ENCODE data around the gene OTUB1.
A peak's percentile ranks its signal among the peaks of the same experiment; 100 is the strongest.
"Not testable (repeated sequence)": the region's sequence is repeated elsewhere in the genome, so short reads cannot be mapped to it uniquely, and the experiment has no call there.

The OTUB1 gene

GRCh38 chr11:63958008-63958407 lies 28.2 kb upstream of the OTUB1 start:
- H2BK5ac ChIP-seq (ENCODE audit: low read length) = no peak overlapping the region
- no peak overlapping the region for H3K27ac ChIP-seq (replicated peaks; ENCODE audit: low read length)
- H3K79me1 ChIP-seq (ENCODE audit: low read depth, low read length) = peaks cover 2% of the 10 kb centered on the region
- H3K14ac ChIP-seq (ENCODE audit: low read length) = no peak overlapping the region
- H2BK120ac ChIP-seq (ENCODE audit: low read depth, low read length) = no peak overlapping the region
- no peak overlapping the region for H4K91ac ChIP-seq (ENCODE audit: low read depth, low read length, poor library complexity)
- no peak overlapping the region for H2AK5ac ChIP-seq (ENCODE audit: low read depth, low read length)
- H3K4me2 ChIP-seq (ENCODE audit: insufficient read depth, low read length, poor library complexity, severe bottlenecking) = no peak overlapping the region
- no peak overlapping the region for H4K8ac ChIP-seq (ENCODE audit: low read depth, low read length)
- no peak for DNase-seq (ENCODE audit: low spot score)
- no peak overlapping the region for H3K18ac ChIP-seq (ENCODE audit: low read length)
- WGBS, 2 donors (ENCODE audit: extremely low coverage in 2 of 2, insufficient read length in 2 of 2, insufficient replicate concordance in 1 of 2) = no CpG with 5 or more reads among the region's 5 CpGs
- no peak overlapping the region for H3K4me3 ChIP-seq (ENCODE audit: low read length in 2 of 2)
- H3K36me3 ChIP-seq (replicated peaks in 1 of 2; ENCODE audit: control insufficient read depth in 2 of 2, insufficient read depth in 2 of 2, low read length in 2 of 2) = peaks cover 32 to 49% of the 10 kb centered on the region in 2 donors
- H3K23ac ChIP-seq (ENCODE audit: low read depth, low read length, poor library complexity) = no peak overlapping the region
- no peak overlapping the region for H2BK12ac ChIP-seq (ENCODE audit: low read length)
- no peak overlapping the region for H3K9ac ChIP-seq (ENCODE audit: low read depth, low read length, poor library complexity)
- H2BK15ac ChIP-seq (ENCODE audit: low read length) = no peak overlapping the region
- no peak overlapping the region for H3K4ac ChIP-seq (ENCODE audit: low read length)
- no peaks in the 10 kb centered on the region for H3K27me3 ChIP-seq (ENCODE audit: control insufficient read depth in 3 of 3, insufficient read depth in 3 of 3, low read depth in 1 of 3, low read length in 3 of 3)
- peaks cover 2 to 7% of the 10 kb centered on the region in 2 donors for H3K4me1 ChIP-seq (ENCODE audit: control insufficient read depth in 2 of 2, insufficient read depth in 1 of 2, low read depth in 1 of 2, low read length in 2 of 2)
- peaks cover 0 to 3% of the 10 kb centered on the region in 2 donors for H3K9me3 ChIP-seq (replicated peaks in 1 of 2; ENCODE audit: control insufficient read depth in 2 of 2, insufficient read depth in 1 of 2, low read depth in 1 of 2, low read length in 2 of 2)
- H2AFZ ChIP-seq (ENCODE audit: low read length) = no peak overlapping the region

GRCh38 chr11:63961608-63962412 lies 24.4 kb upstream of the OTUB1 start:
- Histone ChIP-seq H2BK5ac (ENCODE audit: low read length) (peak overlapping the region; percentile 60), H3K4me2 (ENCODE audit: insufficient read depth, low read length, poor library complexity, severe bottlenecking) (no peak overlapping the region), H2BK15ac (ENCODE audit: low read length) (no peak overlapping the region), H3K4me1 (ENCODE audit: control insufficient read depth in 2 of 2, insufficient read depth in 1 of 2, low read depth in 1 of 2, low read length in 2 of 2) (peaks cover 3 to 11% of the 10 kb centered on the region in 2 donors), H4K91ac (ENCODE audit: low read depth, low read length, poor library complexity) (no peak overlapping the region), H3K36me3 (replicated peaks in 1 of 2; ENCODE audit: control insufficient read depth in 2 of 2, insufficient read depth in 2 of 2, low read length in 2 of 2) (peaks cover 5 to 14% of the 10 kb centered on the region in 2 donors), H3K79me1 (ENCODE audit: low read depth, low read length) (peaks cover 2% of the 10 kb centered on the region), H2BK12ac (ENCODE audit: low read length) (no peak overlapping the region), H2AFZ (ENCODE audit: low read length) (no peak overlapping the region), H3K18ac (ENCODE audit: low read length) (peak overlapping the region; percentile 57), H3K4ac (ENCODE audit: low read length) (no peak overlapping the region), H3K27ac (replicated peaks; ENCODE audit: low read length) (no peak overlapping the region), H3K4me3 (ENCODE audit: low read length in 2 of 2) (peak overlapping the region in 1 of 2 donors; percentile 19), H3K14ac (ENCODE audit: low read length) (no peak overlapping the region), H3K27me3 (ENCODE audit: control insufficient read depth in 3 of 3, insufficient read depth in 3 of 3, low read depth in 1 of 3, low read length in 3 of 3) (no peaks in the 10 kb centered on the region), H3K23ac (ENCODE audit: low read depth, low read length, poor library complexity) (peak overlapping the region; percentile 91), H2AK5ac (ENCODE audit: low read depth, low read length) (no peak overlapping the region), H4K8ac (ENCODE audit: low read depth, low read length) (peak overlapping the region; percentile 43), H2BK120ac (ENCODE audit: low read depth, low read length) (no peak overlapping the region), H3K9me3 (replicated peaks in 1 of 2; ENCODE audit: control insufficient read depth in 2 of 2, insufficient read depth in 1 of 2, low read depth in 1 of 2, low read length in 2 of 2) (peaks cover 0 to 2% of the 10 kb centered on the region in 2 donors), H3K9ac (ENCODE audit: low read depth, low read length, poor library complexity) (no peak overlapping the region)
- WGBS, 2 donors (ENCODE audit: extremely low coverage in 2 of 2, insufficient read length in 2 of 2, insufficient replicate concordance in 1 of 2) = no CpG with 5 or more reads among the region's 19 CpGs
- DNase-seq (ENCODE audit: low spot score) = no peak

GRCh38 chr11:63963895-63964294 lies 22.3 kb upstream of the OTUB1 start:
- not testable (repeated sequence) for H3K18ac ChIP-seq (ENCODE audit: low read length); H2BK5ac ChIP-seq (ENCODE audit: low read length); H3K9me3 ChIP-seq (replicated peaks in 1 of 2; ENCODE audit: control insufficient read depth in 2 of 2, insufficient read depth in 1 of 2, low read depth in 1 of 2, low read length in 2 of 2); H3K4ac ChIP-seq (ENCODE audit: low read length); DNase-seq (ENCODE audit: low spot score); H4K8ac ChIP-seq (ENCODE audit: low read depth, low read length); H3K9ac ChIP-seq (ENCODE audit: low read depth, low read length, poor library complexity); H3K4me3 ChIP-seq (ENCODE audit: low read length in 2 of 2); H4K91ac ChIP-seq (ENCODE audit: low read depth, low read length, poor library complexity); H3K36me3 ChIP-seq (replicated peaks in 1 of 2; ENCODE audit: control insufficient read depth in 2 of 2, insufficient read depth in 2 of 2, low read length in 2 of 2); H3K4me2 ChIP-seq (ENCODE audit: insufficient read depth, low read length, poor library complexity, severe bottlenecking); H3K23ac ChIP-seq (ENCODE audit: low read depth, low read length, poor library complexity); H2BK12ac ChIP-seq (ENCODE audit: low read length); H2AK5ac ChIP-seq (ENCODE audit: low read depth, low read length); H2AFZ ChIP-seq (ENCODE audit: low read length); H3K27ac ChIP-seq (replicated peaks; ENCODE audit: low read length); H2BK15ac ChIP-seq (ENCODE audit: low read length); H2BK120ac ChIP-seq (ENCODE audit: low read depth, low read length); H3K27me3 ChIP-seq (ENCODE audit: control insufficient read depth in 3 of 3, insufficient read depth in 3 of 3, low read depth in 1 of 3, low read length in 3 of 3); H3K79me1 ChIP-seq (ENCODE audit: low read depth, low read length); H3K14ac ChIP-seq (ENCODE audit: low read length)
- H3K4me1 ChIP-seq (ENCODE audit: control insufficient read depth in 2 of 2, insufficient read depth in 1 of 2, low read depth in 1 of 2, low read length in 2 of 2) = peaks cover 3 to 11% of the 10 kb centered on the region in 2 donors
- WGBS, 2 donors (ENCODE audit: extremely low coverage in 2 of 2, insufficient read length in 2 of 2, insufficient replicate concordance in 1 of 2) = no CpG with 5 or more reads among the region's 4 CpGs

- no CpG with 5 or more reads among the region's 1 CpG for WGBS, 2 donors (ENCODE audit: extremely low coverage in 2 of 2, insufficient read length in 2 of 2, insufficient replicate concordance in 1 of 2)
- H3K4me3 ChIP-seq (ENCODE audit: low read length in 2 of 2) = no peak overlapping the region
- no peak overlapping the region for H4K91ac ChIP-seq (ENCODE audit: low read depth, low read length, poor library complexity)
- peaks cover 0 to 2% of the 10 kb centered on the region in 2 donors for H3K9me3 ChIP-seq (replicated peaks in 1 of 2; ENCODE audit: control insufficient read depth in 2 of 2, insufficient read depth in 1 of 2, low read depth in 1 of 2, low read length in 2 of 2)
- H3K4ac ChIP-seq (ENCODE audit: low read length) = no peak overlapping the region
- H3K27me3 ChIP-seq (ENCODE audit: control insufficient read depth in 3 of 3, insufficient read depth in 3 of 3, low read depth in 1 of 3, low read length in 3 of 3) = no peaks in the 10 kb centered on the region
- no peak overlapping the region for H2AFZ ChIP-seq (ENCODE audit: low read length)
- no peak overlapping the region for H3K9ac ChIP-seq (ENCODE audit: low read depth, low read length, poor library complexity)
- H2AK5ac ChIP-seq (ENCODE audit: low read depth, low read length) = no peak overlapping the region
- no peak overlapping the region for H3K23ac ChIP-seq (ENCODE audit: low read depth, low read length, poor library complexity)
- no peak overlapping the region for H2BK12ac ChIP-seq (ENCODE audit: low read length)
- no peak overlapping the region for H3K14ac ChIP-seq (ENCODE audit: low read length)
- no peaks in the 10 kb centered on the region for H3K36me3 ChIP-seq (replicated peaks in 1 of 2; ENCODE audit: control insufficient read depth in 2 of 2, insufficient read depth in 2 of 2, low read length in 2 of 2)
- no peak overlapping the region for H4K8ac ChIP-seq (ENCODE audit: low read depth, low read length)
- no peak overlapping the region for H2BK5ac ChIP-seq (ENCODE audit: low read length)
- no peaks in the 10 kb centered on the region for H3K79me1 ChIP-seq (ENCODE audit: low read depth, low read length)
- no peak overlapping the region for H3K4me2 ChIP-seq (ENCODE audit: insufficient read depth, low read length, poor library complexity, severe bottlenecking)
- no peak overlapping the region for H2BK15ac ChIP-seq (ENCODE audit: low read length)
- no peak overlapping the region for H3K18ac ChIP-seq (ENCODE audit: low read length)
- peaks cover 3 to 10% of the 10 kb centered on the region in 2 donors for H3K4me1 ChIP-seq (ENCODE audit: control insufficient read depth in 2 of 2, insufficient read depth in 1 of 2, low read depth in 1 of 2, low read length in 2 of 2)
- H2BK120ac ChIP-seq (ENCODE audit: low read depth, low read length) = no peak overlapping the region
- no peak for DNase-seq (ENCODE audit: low spot score)
- no peak overlapping the region for H3K27ac ChIP-seq (replicated peaks; ENCODE audit: low read length)
Observed at GRCh38 chr11:63966444-63966843, 19.8 kb upstream of the OTUB1 start.
